ENCODE results near the gene USP4. TPM values are rescaled to one million over a fixed set of nuclear protein-coding genes. Genes with fewer than 3 reads are reported as not detected.

USP4 gene, protein sequence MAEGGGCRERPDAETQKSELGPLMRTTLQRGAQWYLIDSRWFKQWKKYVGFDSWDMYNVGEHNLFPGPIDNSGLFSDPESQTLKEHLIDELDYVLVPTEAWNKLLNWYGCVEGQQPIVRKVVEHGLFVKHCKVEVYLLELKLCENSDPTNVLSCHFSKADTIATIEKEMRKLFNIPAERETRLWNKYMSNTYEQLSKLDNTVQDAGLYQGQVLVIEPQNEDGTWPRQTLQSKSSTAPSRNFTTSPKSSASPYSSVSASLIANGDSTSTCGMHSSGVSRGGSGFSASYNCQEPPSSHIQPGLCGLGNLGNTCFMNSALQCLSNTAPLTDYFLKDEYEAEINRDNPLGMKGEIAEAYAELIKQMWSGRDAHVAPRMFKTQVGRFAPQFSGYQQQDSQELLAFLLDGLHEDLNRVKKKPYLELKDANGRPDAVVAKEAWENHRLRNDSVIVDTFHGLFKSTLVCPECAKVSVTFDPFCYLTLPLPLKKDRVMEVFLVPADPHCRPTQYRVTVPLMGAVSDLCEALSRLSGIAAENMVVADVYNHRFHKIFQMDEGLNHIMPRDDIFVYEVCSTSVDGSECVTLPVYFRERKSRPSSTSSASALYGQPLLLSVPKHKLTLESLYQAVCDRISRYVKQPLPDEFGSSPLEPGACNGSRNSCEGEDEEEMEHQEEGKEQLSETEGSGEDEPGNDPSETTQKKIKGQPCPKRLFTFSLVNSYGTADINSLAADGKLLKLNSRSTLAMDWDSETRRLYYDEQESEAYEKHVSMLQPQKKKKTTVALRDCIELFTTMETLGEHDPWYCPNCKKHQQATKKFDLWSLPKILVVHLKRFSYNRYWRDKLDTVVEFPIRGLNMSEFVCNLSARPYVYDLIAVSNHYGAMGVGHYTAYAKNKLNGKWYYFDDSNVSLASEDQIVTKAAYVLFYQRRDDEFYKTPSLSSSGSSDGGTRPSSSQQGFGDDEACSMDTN
- total RNA-seq (ENCODE audit: unreplicated experiment), result 55.0 TPM
- long read RNA-seq, transcript USP4-201 (22 exons, 3,126 nt), result major isoform, 7 of 18 reads
- long read RNA-seq, partial matches to known transcripts, result 5 of 18 reads
- long read RNA-seq, other reads (novel, unspliced or antisense), result 3 of 18 reads

- peak; percentile 81 for DNase-seq (ENCODE audit: low spot score)
- Mint-ChIP-seq H3K4me3 (ENCODE audit: unreplicated experiment) (peak within 1 kb of the TSS; percentile 85), H3K27me3 (ENCODE audit: unreplicated experiment) (peaks cover 5% of the 10 kb centered on the region), H3K9me3 (ENCODE audit: unreplicated experiment) (no peaks in the 10 kb centered on the region), H3K36me3 (ENCODE audit: low read depth, unreplicated experiment) (peaks cover 4% of the 10 kb centered on the region), H3K4me1 (ENCODE audit: unreplicated experiment) (peaks cover 29% of the 10 kb centered on the region), H3K27ac (ENCODE audit: unreplicated experiment) (peak within 1 kb of the TSS; percentile 99)
- no peak for TF ChIP-seq CTCF (IDR thresholded peaks at IDR 0.05; ENCODE audit: unreplicated experiment)
These were observed at the start of gene USP4 for GRCh38 chr3:49339941-49340800. Gene USP4, minus strand, starts transcription at chr3:49340053. Its CDS starts 29 bp downstream, at chr3:49340024.

GRCh38 chr3:49389297-49389696 is 49.4 kb upstream of the USP4 start:
- no peak for TF ChIP-seq CTCF (IDR thresholded peaks at IDR 0.05; ENCODE audit: unreplicated experiment)
- H3K4me3 Mint-ChIP-seq (ENCODE audit: unreplicated experiment), result no peak overlapping the region
- H3K36me3 Mint-ChIP-seq (ENCODE audit: low read depth, unreplicated experiment), result peaks cover 6% of the 10 kb centered on the region
- H3K27me3 Mint-ChIP-seq (ENCODE audit: unreplicated experiment), result no peaks in the 10 kb centered on the region
- H3K4me1 Mint-ChIP-seq (ENCODE audit: unreplicated experiment), result peaks cover 5% of the 10 kb centered on the region
- no peak overlapping the region for H3K27ac Mint-ChIP-seq (ENCODE audit: unreplicated experiment)
- DNase-seq (ENCODE audit: low spot score), result no peak
- H3K9me3 Mint-ChIP-seq (ENCODE audit: unreplicated experiment), result no peaks in the 10 kb centered on the region

DNA sequence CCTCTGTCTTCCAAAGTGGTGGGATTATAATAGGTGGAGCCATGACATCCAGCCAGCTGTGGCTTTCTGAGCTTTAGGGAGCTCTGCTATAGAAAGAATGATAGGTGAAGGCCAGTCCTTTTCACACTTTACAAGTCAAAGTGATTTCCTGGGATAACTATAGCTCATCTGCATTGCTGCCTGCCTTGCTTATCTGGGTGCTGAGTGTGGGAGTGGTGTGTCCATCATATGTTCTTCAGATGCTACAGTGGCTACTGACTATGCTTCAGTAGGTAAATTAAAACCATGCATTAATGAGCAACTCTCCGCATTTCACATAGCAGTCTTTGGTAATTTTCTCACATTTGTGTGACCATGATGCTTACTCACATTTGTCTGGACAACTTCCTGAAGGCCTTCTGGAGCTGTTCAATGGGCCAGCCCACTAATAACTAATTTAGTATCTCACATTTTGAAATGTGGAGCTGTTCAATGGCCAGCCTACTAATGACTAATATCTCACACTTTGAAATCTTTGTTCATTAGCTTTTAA is 48.5 kb upstream of the USP4 start:
- peaks cover 4% of the 10 kb centered on the region for H3K36me3 Mint-ChIP-seq (ENCODE audit: low read depth, unreplicated experiment)
- H3K27ac Mint-ChIP-seq (ENCODE audit: unreplicated experiment), result no peak overlapping the region
- no peaks in the 10 kb centered on the region for H3K9me3 Mint-ChIP-seq (ENCODE audit: unreplicated experiment)
- no peaks in the 10 kb centered on the region for H3K27me3 Mint-ChIP-seq (ENCODE audit: unreplicated experiment)
- H3K4me3 Mint-ChIP-seq (ENCODE audit: unreplicated experiment), result no peak overlapping the region
- no peak for TF ChIP-seq CTCF (IDR thresholded peaks at IDR 0.05; ENCODE audit: unreplicated experiment)
- no peak for DNase-seq (ENCODE audit: low spot score)
- peaks cover 13% of the 10 kb centered on the region for H3K4me1 Mint-ChIP-seq (ENCODE audit: unreplicated experiment)

GRCh38 chr3:49387721-49388120 is 47.9 kb upstream of the USP4 start:
- Mint-ChIP-seq H3K27me3 (ENCODE audit: unreplicated experiment) (no peaks in the 10 kb centered on the region), H3K27ac (ENCODE audit: unreplicated experiment) (peak overlapping the region; percentile 41), H3K4me3 (ENCODE audit: unreplicated experiment) (no peak overlapping the region), H3K36me3 (ENCODE audit: low read depth, unreplicated experiment) (peaks cover 4% of the 10 kb centered on the region), H3K9me3 (ENCODE audit: unreplicated experiment) (no peaks in the 10 kb centered on the region), H3K4me1 (ENCODE audit: unreplicated experiment) (peaks cover 14% of the 10 kb centered on the region)
- no peak for DNase-seq (ENCODE audit: low spot score)
- TF ChIP-seq CTCF (IDR thresholded peaks at IDR 0.05; ENCODE audit: unreplicated experiment), result no peak
